Aorta (tissue), 5 donors: ENCODE data around the gene LRBA. TPM values are rescaled to one million over a fixed set of nuclear protein-coding genes. Genes with fewer than 3 reads are reported as not detected.

Source experiments
- ATAC-seq: fragments of 200-7000 bp; cut with Tn5 transposase; one replicate; pipeline ENCODE4 v1.9.1; 2022; ENCODE audit warnings: moderate library complexity; ENCODE audit not compliant: low FRiP score
- DNase-seq, 2 donors: peaks; one replicate each; pipeline ENCODE4 v3.0.0-alpha.2; 2020
- H3K27ac ChIP-seq, 2 donors: one replicate each; pipeline ENCODE4 v1.5.1; 2013; ENCODE audit warnings: low read length in 2 of 2, mild to moderate bottlenecking in 2 of 2, moderate library complexity in 2 of 2, control low read depth in 1 of 2, inconsistent platforms in 1 of 2, low read depth in 1 of 2
- H3K27me3 ChIP-seq, 2 donors: one replicate each; pipeline ENCODE4 v1.6.1; 2013; ENCODE audit warnings: control low read depth in 1 of 2, low read length in 1 of 2, mild to moderate bottlenecking in 1 of 2, moderate library complexity in 1 of 2; ENCODE audit not compliant: insufficient read depth in 2 of 2, control insufficient read depth in 1 of 2
- H3K36me3 ChIP-seq, 2 donors: one replicate each; pipeline ENCODE4 v1.6.1; 2013; ENCODE audit warnings: control low read depth in 1 of 2, low read length in 1 of 2, mild to moderate bottlenecking in 1 of 2; ENCODE audit not compliant: insufficient read depth in 2 of 2, control insufficient read depth in 1 of 2
- H3K4me1 ChIP-seq, 2 donors: one replicate each; pipeline ENCODE4 v1.6.1; 2013; ENCODE audit warnings: low read length in 2 of 2, control low read depth in 1 of 2, mild to moderate bottlenecking in 1 of 2, moderate library complexity in 1 of 2; ENCODE audit not compliant: insufficient read depth in 2 of 2, control insufficient read depth in 1 of 2
- H3K4me3 ChIP-seq, 2 donors: one replicate each; pipeline ENCODE4 v1.5.1; 2013; ENCODE audit warnings: low read length in 2 of 2, control low read depth in 1 of 2, mild to moderate bottlenecking in 1 of 2
- H3K9me3 ChIP-seq: one replicate; pipeline ENCODE4 v1.6.1; 2013; ENCODE audit warnings: mild to moderate bottlenecking, low read length; ENCODE audit not compliant: control insufficient read depth
- WGBS, 2 donors: extraction: QIAGEN DNeasy Blood & Tissue Kit; methylation state at CpG; one replicate each; pipeline ENCODE4 v1.1.7; 2013; 5-methylcytosine and 5-hydroxymethylcytosine counted together
- intact Hi-C, 2 donors: fragments of 100-400 bp; cut with DNase I; formaldehyde crosslinking; loops; one replicate each; pipeline versions ENCODE4 v1.14.2 to v1.15.0; 2022
- polyA plus RNA-seq, 2 donors: library from polyadenylated mRNA; stranded (reverse); fragments of 200-250 nt; gene quantifications; one replicate each; pipeline ENCODE4 v1.2.3, GENCODE V29; 2013
- total RNA-seq, 2 donors: library from RNA; stranded (reverse); fragmentation: NEBNext Ultra II Directional; extraction: Animal tissue kit (Norgen Biotek cat#: 25700); gene quantifications; one replicate each; pipeline ENCODE4 v1.2.1, GENCODE V29; 2021
- donor health status: healthy with polysubstance abuse.
- donor health status: Bipolar disorder and iron deficiency.
- donor health status: DM: no; HTN: no; CAD: no.
- donor health status: DM: no; HTN: no; CAD: no.
- donor health status: DM: yes; HTN: yes; CAD: no.

Gene LRBA
- total and polyA plus RNA-seq, 4 donors = 4.8 to 34.5 (median 15.4) TPM

DNA sequence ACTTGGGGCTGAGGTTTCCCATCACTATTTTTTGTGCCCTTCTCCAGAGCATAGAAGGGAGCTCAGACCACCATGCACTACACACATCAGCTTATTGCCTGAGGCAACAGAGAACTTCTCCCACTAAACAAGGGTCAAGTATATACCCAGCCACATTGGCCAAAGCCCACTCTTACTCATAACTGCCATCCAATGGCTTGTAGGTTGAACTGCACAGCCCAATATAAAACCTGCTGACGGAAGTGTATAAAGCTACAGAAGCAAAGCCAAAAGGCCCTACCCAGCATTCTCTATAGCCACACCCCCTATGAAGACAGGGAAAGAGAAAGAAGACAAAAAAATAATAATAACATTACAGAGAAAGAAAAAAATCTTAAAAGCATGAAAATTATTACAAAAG, 139.7 kb downstream of the LRBA start:
- no peak overlapping the region for H3K4me3 ChIP-seq
- H3K27me3 ChIP-seq = no peaks in the 10 kb centered on the region
- WGBS, 2 donors = 97 to 100% methylated on average over 1 of the region's 1 CpG
- ATAC-seq (no peak), DNase-seq (no peak)
- intact Hi-C loops = no loop called here
- no peak overlapping the region for H3K27ac ChIP-seq
- H3K4me1 ChIP-seq = no peaks in the 10 kb centered on the region
- no peaks in the 10 kb centered on the region for H3K36me3 ChIP-seq
- H3K9me3 ChIP-seq = no peaks in the 10 kb centered on the region

DNA sequence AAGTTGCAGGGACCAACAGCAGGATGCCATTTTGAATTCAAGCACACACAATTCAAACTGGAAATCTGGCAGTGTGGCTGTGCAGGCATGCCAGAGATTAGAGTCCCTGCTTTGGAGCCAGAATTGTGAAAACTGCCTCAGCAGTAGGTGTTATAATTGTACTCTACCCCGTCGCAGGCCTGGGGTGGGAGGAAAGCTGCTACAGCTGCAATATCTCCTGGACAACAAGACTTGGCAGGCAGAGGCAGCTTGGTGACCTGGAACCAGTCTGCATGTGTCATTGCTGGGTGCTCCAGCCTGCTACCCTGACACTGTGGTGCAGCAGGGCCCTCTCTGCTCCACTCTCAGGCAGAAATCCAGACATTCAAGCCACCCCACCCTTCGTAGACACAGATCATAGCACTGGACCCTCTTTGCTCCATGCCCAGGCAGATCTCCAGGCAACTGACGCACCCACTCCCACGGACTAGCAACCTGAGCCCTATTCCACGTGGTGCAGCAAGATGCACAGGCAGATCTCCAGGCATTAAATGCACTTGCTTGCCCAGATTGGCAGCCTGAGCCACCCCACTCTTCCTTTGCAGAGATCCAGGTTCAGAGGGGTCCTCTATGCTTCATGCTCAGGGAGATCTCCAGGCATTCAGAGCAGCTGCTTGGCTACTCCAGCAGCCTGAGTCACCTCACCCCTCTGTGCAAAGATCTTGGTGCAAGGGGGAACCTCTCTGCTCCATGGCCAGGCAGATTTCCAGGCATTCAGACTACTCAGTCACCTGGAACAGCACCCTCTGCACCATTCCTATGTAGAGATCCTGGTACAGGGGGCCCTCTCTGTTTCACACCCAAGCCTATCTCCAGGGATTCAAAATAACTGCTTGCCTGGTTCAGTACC, 140.5 kb downstream of the LRBA start:
- Histone ChIP-seq H3K27ac (no peak overlapping the region), H3K4me3 (no peak overlapping the region), H3K9me3 (no peaks in the 10 kb centered on the region), H3K27me3 (no peaks in the 10 kb centered on the region), H3K4me1 (no peaks in the 10 kb centered on the region), H3K36me3 (no peaks in the 10 kb centered on the region)
- ATAC-seq (no peak), DNase-seq (no peak)
- WGBS, 2 donors = 55 to 66% methylated on average over 6 of the region's 6 CpGs
- intact Hi-C loops = no loop called here

GRCh38 chr4:150867148-150867547, 147.9 kb downstream of the LRBA start:
- peak; percentile 75 for ATAC-seq
- Histone ChIP-seq H3K36me3 (no peaks in the 10 kb centered on the region), H3K27me3 (no peaks in the 10 kb centered on the region), H3K9me3 (no peaks in the 10 kb centered on the region), H3K4me3 (no peak overlapping the region), H3K27ac (no peak overlapping the region), H3K4me1 (no peaks in the 10 kb centered on the region)
- intact Hi-C loops = loop anchor here (5.0 kb wide), 4 partner anchors 565 to 885 kb away; no protein-coding TSS in a partner anchor
- WGBS, 2 donors = 13% methylated on average over 4 of the region's 4 CpGs
- no peak for DNase-seq

GRCh38 chr4:150863456-150863855, 151.6 kb downstream of the LRBA start:
- H3K4me3 ChIP-seq = no peak overlapping the region
- DNase-seq = no peak
- no peak for ATAC-seq
- intact Hi-C loops = no loop called here
- no peaks in the 10 kb centered on the region for H3K27me3 ChIP-seq
- H3K9me3 ChIP-seq = no peaks in the 10 kb centered on the region
- H3K36me3 ChIP-seq = no peaks in the 10 kb centered on the region
- no peak overlapping the region for H3K27ac ChIP-seq
- 89% methylated on average over 7 of the region's 7 CpGs for WGBS, 2 donors
- no peaks in the 10 kb centered on the region for H3K4me1 ChIP-seq

- Histone ChIP-seq H3K27me3 (no peaks in the 10 kb centered on the region), H3K4me3 (no peak overlapping the region), H3K27ac (no peak overlapping the region), H3K4me1 (no peaks in the 10 kb centered on the region), H3K9me3 (no peaks in the 10 kb centered on the region), H3K36me3 (no peaks in the 10 kb centered on the region)
- 94% methylated on average over 5 of the region's 5 CpGs for WGBS, 2 donors
- ATAC-seq (no peak), DNase-seq (no peak)
- intact Hi-C loops = no loop called here
Measured at GRCh38 chr4:150862829-150863228, 152.3 kb downstream of the LRBA start.

DNA sequence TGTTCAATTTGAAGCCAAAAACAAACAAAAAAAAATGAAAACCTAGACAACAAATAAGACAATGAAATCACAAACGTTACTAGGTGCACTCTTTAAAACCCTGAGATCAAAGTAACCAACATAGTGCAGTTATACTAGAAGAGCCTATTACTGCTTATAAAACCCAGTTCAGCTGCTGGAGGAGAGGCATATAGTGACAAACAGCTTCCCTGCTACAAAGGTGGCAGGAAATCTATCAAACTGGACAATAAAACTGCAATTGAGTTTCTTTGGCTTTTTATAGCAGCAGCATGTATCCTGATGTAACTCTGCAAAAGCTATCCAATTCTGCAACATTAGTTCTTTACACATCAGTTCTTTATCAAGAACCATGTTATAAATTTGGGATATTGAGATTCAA, 155.6 kb downstream of the LRBA start:
- Histone ChIP-seq H3K4me3 (no peak overlapping the region), H3K27me3 (no peaks in the 10 kb centered on the region), H3K27ac (no peak overlapping the region), H3K36me3 (no peaks in the 10 kb centered on the region), H3K9me3 (no peaks in the 10 kb centered on the region), H3K4me1 (no peaks in the 10 kb centered on the region)
- no peak for DNase-seq
- intact Hi-C loops = no loop called here
- ATAC-seq = no peak
- WGBS, 2 donors = 25 to 27% methylated on average over 1 of the region's 1 CpG

DNA sequence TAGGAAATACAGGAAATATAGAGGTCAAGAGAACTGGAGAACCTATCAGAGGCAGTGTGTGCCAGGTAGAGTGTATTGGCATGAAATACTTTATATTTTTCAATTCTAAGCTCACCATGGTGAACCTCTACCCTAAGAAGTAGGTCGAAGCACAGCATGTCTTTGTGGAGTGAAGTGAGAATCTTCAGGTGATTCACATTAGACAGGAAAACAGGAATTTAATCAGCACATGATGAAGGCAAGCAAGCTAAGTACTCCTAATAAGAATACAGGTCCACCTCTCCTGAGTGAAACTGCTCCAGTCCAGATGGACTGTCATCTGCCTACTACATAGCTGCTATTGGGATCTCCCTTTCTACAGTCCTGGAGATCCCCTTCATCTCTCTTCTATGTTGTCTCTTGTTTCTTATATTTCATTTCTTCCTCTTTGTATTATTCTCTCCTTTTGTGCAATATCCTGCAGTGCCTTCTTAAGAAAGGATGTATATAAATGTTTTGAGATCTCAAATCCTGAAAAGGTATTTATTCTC, 159.0 kb downstream of the LRBA start:
- ATAC-seq (no peak), DNase-seq (no peak)
- WGBS, 2 donors = 97 to 98% methylated on average over 1 of the region's 1 CpG
- Histone ChIP-seq H3K4me1 (no peaks in the 10 kb centered on the region), H3K27me3 (no peaks in the 10 kb centered on the region), H3K27ac (no peak overlapping the region), H3K4me3 (no peak overlapping the region), H3K36me3 (no peaks in the 10 kb centered on the region), H3K9me3 (no peaks in the 10 kb centered on the region)
- intact Hi-C loops = no loop called here

DNA sequence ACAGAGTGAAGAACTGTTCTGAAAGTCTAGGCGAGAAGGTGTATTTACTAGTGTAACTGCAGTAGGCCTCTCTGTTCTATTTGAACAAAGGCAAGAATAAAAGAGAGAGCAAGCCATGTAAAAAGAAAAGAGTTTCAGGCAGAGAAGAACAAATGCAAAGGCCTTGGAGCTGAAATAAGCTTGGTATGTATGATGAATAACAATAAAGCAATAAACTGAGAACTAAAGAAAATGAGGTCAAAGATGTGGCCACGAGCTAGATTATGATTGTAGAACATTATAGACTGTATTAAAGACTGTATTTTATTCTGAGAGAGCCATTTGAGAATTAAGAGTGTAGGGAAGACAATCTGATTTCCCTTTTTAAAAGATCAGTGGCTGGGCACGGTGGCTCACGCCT, 160.5 kb downstream of the LRBA start:
- Histone ChIP-seq H3K4me1 (no peaks in the 10 kb centered on the region), H3K9me3 (no peaks in the 10 kb centered on the region), H3K27ac (no peak overlapping the region), H3K36me3 (no peaks in the 10 kb centered on the region), H3K27me3 (no peaks in the 10 kb centered on the region), H3K4me3 (no peak overlapping the region)
- intact Hi-C loops = loop anchor here in 1 of 2 donors (5.0 kb wide), 1 partner anchor 142 kb away; no protein-coding TSS in a partner anchor
- no peak for ATAC-seq
- no peak for DNase-seq
- WGBS, 2 donors = 97 to 98% methylated on average over 4 of the region's 4 CpGs

- Histone ChIP-seq H3K4me3 (no peak overlapping the region), H3K9me3 (no peaks in the 10 kb centered on the region), H3K27me3 (no peaks in the 10 kb centered on the region), H3K36me3 (no peaks in the 10 kb centered on the region), H3K4me1 (no peaks in the 10 kb centered on the region), H3K27ac (no peak overlapping the region)
- intact Hi-C loops = loop anchor here in 1 of 2 donors (5.0 kb wide), 1 partner anchor 142 kb away; no protein-coding TSS in a partner anchor
- 70 to 97% methylated on average over 2 of the region's 2 CpGs for WGBS, 2 donors
- no peak for DNase-seq
- ATAC-seq = no peak
Measured at GRCh38 chr4:150853882-150854281, 161.2 kb downstream of the LRBA start.
